Body of pancreas (tissue), 4 donors: Measurements from ENCODE around the gene PCSK6.

Experiments
- POLR2A ChIP-seq, 3 donors: fragments of 450-650 bp; IDR thresholded peaks; one replicate each; pipeline ENCODE4 v1.6.1; 2016; ENCODE audit warnings: antibody characterized with exemption in 3 of 3, mild to moderate bottlenecking in 2 of 3
- TF ChIP-seq, protein P1 (sequence below), 7 experiments: fragments of 450-650 bp in 4 of 7; fragments of 200-600 bp in 3 of 7; sonication (generic) in 3 of 7; IDR thresholded peaks; one replicate each; pipeline ENCODE4 v1.5.1; 2016 to 2019; ENCODE audit warnings: antibody characterized with exemption in 7 of 7

DNA sequence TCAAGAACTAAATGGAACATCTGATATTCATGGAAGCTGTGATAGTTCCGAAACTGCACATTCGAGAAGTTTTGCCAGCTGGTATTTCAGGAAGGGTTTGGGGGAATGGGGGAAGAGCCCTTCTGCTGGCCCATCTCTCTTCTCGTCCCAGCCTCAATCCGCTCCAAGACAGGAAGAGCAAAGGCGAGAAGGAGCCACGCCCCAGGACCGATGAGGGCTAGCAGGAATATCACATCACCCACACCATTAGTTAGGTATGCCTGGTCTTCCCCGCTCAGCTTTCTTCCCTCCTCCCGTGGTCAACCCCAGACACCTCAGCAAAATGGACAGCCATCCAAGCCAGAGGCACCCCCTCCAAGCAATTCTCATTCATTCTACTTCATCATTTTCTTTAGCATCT is 14.9 kb upstream of the PCSK6 start:
- TF ChIP-seq POLR2A (IDR thresholded peaks at IDR 0.05) = no peak
- TF ChIP-seq, protein P1, sequence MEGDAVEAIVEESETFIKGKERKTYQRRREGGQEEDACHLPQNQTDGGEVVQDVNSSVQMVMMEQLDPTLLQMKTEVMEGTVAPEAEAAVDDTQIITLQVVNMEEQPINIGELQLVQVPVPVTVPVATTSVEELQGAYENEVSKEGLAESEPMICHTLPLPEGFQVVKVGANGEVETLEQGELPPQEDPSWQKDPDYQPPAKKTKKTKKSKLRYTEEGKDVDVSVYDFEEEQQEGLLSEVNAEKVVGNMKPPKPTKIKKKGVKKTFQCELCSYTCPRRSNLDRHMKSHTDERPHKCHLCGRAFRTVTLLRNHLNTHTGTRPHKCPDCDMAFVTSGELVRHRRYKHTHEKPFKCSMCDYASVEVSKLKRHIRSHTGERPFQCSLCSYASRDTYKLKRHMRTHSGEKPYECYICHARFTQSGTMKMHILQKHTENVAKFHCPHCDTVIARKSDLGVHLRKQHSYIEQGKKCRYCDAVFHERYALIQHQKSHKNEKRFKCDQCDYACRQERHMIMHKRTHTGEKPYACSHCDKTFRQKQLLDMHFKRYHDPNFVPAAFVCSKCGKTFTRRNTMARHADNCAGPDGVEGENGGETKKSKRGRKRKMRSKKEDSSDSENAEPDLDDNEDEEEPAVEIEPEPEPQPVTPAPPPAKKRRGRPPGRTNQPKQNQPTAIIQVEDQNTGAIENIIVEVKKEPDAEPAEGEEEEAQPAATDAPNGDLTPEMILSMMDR (IDR thresholded peaks at IDR 0.05) = no peak
